ENCODE data around the gene ZNF384.

GRCh38 chr12:6688543-6688998 is 604 bp downstream of the ZNF384 start:
- TF ChIP-seq, protein P1, sequence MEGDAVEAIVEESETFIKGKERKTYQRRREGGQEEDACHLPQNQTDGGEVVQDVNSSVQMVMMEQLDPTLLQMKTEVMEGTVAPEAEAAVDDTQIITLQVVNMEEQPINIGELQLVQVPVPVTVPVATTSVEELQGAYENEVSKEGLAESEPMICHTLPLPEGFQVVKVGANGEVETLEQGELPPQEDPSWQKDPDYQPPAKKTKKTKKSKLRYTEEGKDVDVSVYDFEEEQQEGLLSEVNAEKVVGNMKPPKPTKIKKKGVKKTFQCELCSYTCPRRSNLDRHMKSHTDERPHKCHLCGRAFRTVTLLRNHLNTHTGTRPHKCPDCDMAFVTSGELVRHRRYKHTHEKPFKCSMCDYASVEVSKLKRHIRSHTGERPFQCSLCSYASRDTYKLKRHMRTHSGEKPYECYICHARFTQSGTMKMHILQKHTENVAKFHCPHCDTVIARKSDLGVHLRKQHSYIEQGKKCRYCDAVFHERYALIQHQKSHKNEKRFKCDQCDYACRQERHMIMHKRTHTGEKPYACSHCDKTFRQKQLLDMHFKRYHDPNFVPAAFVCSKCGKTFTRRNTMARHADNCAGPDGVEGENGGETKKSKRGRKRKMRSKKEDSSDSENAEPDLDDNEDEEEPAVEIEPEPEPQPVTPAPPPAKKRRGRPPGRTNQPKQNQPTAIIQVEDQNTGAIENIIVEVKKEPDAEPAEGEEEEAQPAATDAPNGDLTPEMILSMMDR (IDR thresholded peaks at IDR 0.05), result no peak
- TF ChIP-seq POLR2A (IDR thresholded peaks at IDR 0.05), result no peak
